Kidney epithelial cell (primary cell): ENCODE data around the gene ZNF541. TPM values are rescaled to one million over a fixed set of nuclear protein-coding genes. Genes with fewer than 3 reads are reported as not detected.
A peak's percentile ranks its signal among the peaks of the same experiment; 100 is the strongest.

Experiments used
- DNase-seq: peaks from one replicate; pipeline ENCODE4 v3.0.0-alpha.2; 2010; ENCODE audit warnings: low read depth
- H3K27me3 ChIP-seq: 2 replicates; pipeline ENCODE4 v1.6.0; 2011; ENCODE audit warnings: low read length; ENCODE audit not compliant: control insufficient read depth, insufficient read depth
- H3K36me3 ChIP-seq: 2 replicates; pipeline ENCODE4 v1.5.1; 2011; ENCODE audit warnings: low read length; ENCODE audit not compliant: control insufficient read depth, insufficient read depth
- H3K4me3 ChIP-seq: 2 replicates; pipeline ENCODE4 v1.5.1; 2011; ENCODE audit warnings: low read depth, mild to moderate bottlenecking, control low read depth, low read length
- total RNA-seq: library from RNA; depleted of rRNA; stranded (reverse); fragments of >200 nt; gene quantifications from 2 replicates; pipeline ENCODE4 v1.2.3, GENCODE V29; 2015
- TF ChIP-seq, protein P1 (sequence below): IDR thresholded peaks from 2 replicates; pipeline ENCODE4 v1.5.1; 2011; ENCODE audit warnings: mild to moderate bottlenecking, moderate library complexity, low read length, control low read depth, inconsistent platforms; ENCODE audit not compliant: insufficient read depth, poor library complexity, severe bottlenecking

The ZNF541 gene
- not detected in 2 replicates for total RNA-seq

- no peak for DNase-seq
- TF ChIP-seq, protein P1, sequence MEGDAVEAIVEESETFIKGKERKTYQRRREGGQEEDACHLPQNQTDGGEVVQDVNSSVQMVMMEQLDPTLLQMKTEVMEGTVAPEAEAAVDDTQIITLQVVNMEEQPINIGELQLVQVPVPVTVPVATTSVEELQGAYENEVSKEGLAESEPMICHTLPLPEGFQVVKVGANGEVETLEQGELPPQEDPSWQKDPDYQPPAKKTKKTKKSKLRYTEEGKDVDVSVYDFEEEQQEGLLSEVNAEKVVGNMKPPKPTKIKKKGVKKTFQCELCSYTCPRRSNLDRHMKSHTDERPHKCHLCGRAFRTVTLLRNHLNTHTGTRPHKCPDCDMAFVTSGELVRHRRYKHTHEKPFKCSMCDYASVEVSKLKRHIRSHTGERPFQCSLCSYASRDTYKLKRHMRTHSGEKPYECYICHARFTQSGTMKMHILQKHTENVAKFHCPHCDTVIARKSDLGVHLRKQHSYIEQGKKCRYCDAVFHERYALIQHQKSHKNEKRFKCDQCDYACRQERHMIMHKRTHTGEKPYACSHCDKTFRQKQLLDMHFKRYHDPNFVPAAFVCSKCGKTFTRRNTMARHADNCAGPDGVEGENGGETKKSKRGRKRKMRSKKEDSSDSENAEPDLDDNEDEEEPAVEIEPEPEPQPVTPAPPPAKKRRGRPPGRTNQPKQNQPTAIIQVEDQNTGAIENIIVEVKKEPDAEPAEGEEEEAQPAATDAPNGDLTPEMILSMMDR: no peak
- peak within 1 kb of the TSS; percentile 26 for H3K4me3 ChIP-seq
- no peaks in the 10 kb centered on the region for H3K36me3 ChIP-seq
- peaks cover 2% of the 10 kb centered on the region for H3K27me3 ChIP-seq
Observed at GRCh38 chr19:47573071-47574026, at the start of gene ZNF541. ZNF541 (minus strand) TSS chr19:47573148; CDS start chr19:47555856, 17,292 bp downstream.

GRCh38 chr19:47619763-47620162, 46.8 kb upstream of the ZNF541 start:
- Histone ChIP-seq H3K36me3 (no peaks in the 10 kb centered on the region), H3K4me3 (no peak overlapping the region), H3K27me3 (no peaks in the 10 kb centered on the region)
- DNase-seq: no peak
- TF ChIP-seq, protein P1: no peak

DNA sequence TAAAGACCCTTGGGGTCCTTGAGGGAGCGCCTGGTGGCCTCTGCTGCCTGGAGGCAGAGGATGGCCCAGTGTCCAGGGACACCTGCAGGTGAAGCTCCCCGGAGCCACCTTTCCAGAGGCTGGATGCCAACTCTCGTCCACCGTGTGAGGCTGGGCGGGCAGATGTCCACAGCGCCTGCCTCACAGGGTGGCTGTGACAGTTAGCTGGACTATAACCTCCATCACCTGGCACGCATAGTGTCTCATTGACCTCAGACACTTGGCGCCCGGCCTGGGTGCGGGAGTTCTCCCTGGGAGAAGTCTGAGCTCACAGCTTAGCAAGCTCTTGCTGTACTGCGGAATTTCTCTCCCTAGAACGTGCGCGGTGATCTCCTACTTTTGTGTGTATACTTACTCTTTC, 45.8 kb upstream of the ZNF541 start:
- Histone ChIP-seq H3K4me3 (no peak overlapping the region), H3K27me3 (no peaks in the 10 kb centered on the region), H3K36me3 (no peaks in the 10 kb centered on the region)
- TF ChIP-seq, protein P1: no peak
- DNase-seq: no peak

DNA sequence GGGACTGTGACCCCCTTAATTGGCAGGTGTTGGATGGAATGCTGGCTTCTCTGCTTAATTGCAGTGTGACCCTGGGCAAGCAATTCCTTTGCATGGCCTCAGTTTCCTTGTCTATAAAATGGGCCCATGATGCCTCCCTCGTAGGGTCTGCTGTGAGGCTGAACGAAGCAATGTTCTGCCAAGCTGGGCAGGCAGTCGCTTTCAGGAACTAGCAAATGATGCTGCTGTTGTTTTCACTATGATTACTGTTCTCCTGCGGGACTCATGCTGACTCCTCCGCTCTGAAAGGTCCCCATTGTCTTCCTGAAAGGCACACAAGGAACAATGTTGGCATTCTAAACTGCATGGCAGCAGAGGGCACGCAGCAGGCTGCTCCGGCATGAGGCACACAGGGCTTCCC, 42.8 kb upstream of the ZNF541 start:
- H3K4me3 ChIP-seq: no peak overlapping the region
- H3K27me3 ChIP-seq: no peaks in the 10 kb centered on the region
- no peaks in the 10 kb centered on the region for H3K36me3 ChIP-seq
- no peak for DNase-seq
- TF ChIP-seq, protein P1: no peak

- Histone ChIP-seq H3K27me3 (no peaks in the 10 kb centered on the region), H3K4me3 (no peak overlapping the region), H3K36me3 (no peaks in the 10 kb centered on the region)
- TF ChIP-seq, protein P1: no peak
- no peak for DNase-seq
Observed at GRCh38 chr19:47615230-47615629, 42.3 kb upstream of the ZNF541 start.
